ENCODE measurements around the gene TRAPPC10.
A peak's percentile ranks its signal among the peaks of the same experiment; 100 is the strongest.
"Not testable (repeated sequence)": the region's sequence is repeated elsewhere in the genome, so short reads cannot be mapped to it uniquely, and the experiment has no call there.

Gene TRAPPC10

DNA sequence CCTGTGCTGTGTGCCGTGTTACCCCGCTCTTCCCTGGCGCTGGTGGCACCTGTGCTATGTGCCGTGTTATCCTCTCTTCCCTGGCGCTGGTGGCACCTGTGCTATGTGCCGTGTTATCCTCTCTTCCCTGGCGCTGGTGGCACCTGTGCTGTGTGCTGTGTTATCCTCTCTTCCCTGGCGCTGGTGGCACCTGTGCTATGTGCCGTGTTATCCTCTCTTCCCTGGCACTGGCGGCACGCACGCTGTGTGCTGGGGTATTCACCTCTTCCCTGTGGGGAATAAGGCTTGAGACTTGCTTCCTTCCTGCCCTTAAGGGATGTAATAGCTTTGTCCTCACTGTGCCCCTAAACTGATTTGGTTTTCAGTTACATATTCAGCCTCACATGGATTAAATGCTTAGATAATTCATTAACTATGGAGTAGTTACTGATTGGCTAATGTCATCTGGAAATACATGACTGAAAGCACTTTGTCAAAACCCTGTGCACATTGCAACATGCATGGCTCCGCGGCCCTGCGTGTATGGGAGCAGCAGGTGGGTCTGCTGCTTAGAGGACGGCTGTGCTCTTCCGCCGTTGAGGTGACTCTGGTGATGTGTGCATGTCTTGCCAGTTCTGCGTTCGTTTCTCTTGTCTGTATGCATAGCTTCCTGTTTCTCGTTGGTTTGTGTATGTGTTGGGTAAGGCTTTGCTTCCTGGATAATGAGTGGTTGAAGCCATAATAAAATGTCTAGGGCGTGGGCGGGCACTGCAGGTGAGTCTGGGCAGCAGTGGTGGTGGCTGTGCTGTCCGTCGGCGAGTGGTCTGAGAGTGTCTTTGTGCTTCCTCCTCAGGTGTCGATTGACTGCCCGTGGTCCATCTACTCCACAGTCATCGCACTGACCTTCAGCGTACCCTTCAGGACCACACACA, 77.1 kb downstream of the TRAPPC10 start:
- peak in 1 of 2 donors; percentile 10 for DNase-seq (ENCODE audit: low read depth in 2 of 2)

DNA sequence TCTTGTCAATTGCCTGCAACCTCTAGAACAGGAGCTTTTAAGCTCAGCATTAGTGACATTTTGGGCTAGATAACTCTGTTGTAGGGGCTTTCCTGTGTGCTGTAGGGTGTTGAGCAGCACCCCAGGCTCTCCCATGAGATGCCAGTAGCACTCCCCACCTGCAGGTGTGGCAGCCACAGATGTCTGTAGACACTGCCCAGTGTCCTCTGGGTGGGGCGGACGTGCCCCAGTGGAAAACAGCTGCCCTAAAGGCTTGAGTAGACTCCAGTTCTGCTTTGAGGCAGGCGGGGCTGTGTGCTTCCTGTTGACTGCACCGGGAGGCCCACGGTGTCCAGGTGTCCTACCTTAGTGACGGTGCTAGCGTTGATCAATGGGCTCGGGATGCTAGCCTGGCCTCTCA, 78.2 kb downstream of the TRAPPC10 start:
- no peak for DNase-seq (ENCODE audit: low read depth in 2 of 2)

DNA sequence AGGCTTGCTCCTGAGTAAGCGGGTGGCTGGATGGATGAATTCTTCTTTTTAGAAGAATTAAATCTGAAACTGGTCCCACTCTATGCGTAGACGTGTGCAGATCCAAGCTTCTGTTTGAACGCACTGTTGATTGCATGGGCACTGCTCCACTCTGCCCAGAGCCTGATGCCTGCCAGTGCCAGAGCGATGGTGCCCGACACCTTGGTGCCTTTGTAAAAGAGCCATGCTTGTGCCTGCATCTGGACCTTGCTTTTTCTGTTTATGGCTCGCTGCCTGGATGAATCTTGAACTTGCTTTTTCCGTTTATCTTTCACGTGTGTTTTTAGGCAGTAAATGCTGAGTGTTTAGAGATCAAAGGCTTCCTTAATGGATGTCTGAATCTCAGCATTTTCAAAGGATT, 80.1 kb downstream of the TRAPPC10 start:
- DNase-seq (ENCODE audit: low read depth in 2 of 2), result no peak

DNA sequence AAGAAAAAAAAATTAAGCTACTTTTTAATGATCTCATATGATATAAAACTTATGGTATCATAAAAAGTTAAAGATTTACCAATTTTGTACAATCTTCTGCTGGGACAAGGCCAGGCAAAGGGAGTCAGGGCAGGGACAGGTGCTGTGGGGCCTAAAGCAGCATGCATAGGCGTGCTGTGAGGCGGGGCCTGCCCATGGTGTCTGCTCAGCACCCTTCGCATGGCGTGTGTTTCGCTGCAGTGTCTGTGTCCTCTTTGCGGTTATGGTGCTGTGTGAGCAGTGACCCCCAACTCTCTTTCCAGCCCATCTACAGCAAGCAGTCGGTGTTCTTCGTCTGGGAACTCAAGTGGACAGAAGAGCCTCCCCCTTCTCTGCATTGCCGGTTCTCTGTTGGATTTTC, 81.7 kb downstream of the TRAPPC10 start:
- no peak for DNase-seq (ENCODE audit: low read depth in 2 of 2)

DNA sequence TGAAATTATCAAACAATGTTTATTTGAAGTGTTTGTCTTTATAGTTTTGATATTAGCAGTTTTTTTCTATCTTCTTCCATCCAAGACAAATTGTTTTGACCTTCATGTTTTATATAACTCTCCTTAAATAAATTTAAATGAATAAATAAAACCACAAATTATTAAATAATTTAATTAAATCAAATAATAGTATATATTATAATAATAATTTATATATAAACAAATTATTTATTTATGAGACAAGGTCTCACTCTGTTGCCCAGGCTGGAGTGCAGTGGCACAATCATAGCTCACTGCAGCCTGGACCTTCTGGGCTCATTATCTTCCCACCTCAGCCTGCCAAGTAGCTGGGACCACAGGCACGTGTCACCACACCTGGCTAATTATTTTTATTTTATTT, 82.7 kb downstream of the TRAPPC10 start:
- DNase-seq (ENCODE audit: low read depth in 2 of 2), result no peak

DNA sequence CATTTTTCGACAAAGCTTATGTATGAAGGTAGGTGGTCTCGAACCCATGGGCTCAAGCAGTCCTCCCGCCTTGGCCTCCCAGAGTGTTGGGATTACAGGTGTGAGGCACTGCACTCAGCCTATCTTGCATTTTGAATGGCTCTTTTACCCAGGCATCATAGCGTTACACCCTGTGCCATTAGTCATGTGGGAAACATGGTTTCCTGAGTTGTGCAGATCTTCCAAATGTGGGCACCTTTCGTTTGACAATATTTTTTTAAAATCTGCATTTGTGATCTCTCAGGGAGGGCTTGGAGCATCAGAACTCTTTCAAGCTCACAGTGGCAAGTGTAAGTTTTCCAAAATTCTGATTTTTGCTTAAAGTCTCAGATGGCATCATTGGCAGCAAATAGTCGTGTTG, 86.4 kb downstream of the TRAPPC10 start:
- DNase-seq (ENCODE audit: low read depth in 2 of 2), result not testable (repeated sequence)

DNA sequence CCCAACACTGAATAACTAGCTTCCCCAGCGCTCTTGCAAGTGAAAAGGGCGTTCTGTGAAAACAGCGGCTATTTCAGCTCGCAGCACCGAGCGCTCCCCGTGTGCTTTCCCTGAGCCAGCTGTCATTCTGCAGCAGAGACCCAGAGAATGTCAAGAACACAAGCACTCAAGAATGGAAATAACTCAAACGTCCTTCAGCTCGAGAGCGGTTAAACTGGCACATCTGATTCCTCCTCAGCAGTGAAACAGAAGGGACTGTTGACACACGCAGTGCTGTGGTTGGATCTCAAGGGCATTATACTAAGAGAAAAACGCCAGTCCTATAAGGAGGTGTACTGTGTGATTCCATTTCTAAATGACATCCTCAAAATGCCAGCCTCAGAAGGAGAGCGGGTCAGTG, 86.9 kb downstream of the TRAPPC10 start:
- not testable (repeated sequence) for DNase-seq (ENCODE audit: low read depth in 2 of 2)

DNA sequence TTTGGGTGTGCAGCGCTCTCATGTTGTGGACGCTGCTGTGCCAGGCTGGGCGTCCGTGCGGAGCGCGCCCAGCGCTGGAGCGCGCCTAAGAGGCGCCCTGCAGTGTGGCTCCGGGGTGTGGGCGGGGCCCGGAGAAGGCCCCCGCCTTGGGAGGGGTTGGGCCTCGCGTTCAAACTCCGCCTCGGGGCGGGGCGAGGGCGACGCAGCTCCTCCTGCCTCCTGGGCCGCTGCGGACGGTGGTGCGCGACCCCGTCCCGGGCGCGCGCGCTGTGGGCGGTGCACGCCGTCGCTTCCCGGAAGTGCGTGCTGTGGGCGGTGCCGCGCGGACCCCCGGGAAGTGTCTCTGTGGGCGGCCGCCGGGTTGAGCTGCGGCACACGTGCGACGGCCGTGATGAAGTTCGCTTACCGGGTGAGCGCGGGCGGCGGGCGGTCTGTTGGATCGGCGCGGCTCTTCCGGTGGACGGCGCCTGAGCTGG, 95.0 kb downstream of the TRAPPC10 start, which contains the start of gene PWP2:
TSS of gene PWP2 (plus strand) at position 374 of the 476 bp plus-strand sequence. CDS start at position 392, 18 bp downstream.
- DNase-seq (ENCODE audit: low read depth in 2 of 2), result peak in 1 of 2 donors; percentile 55

DNA sequence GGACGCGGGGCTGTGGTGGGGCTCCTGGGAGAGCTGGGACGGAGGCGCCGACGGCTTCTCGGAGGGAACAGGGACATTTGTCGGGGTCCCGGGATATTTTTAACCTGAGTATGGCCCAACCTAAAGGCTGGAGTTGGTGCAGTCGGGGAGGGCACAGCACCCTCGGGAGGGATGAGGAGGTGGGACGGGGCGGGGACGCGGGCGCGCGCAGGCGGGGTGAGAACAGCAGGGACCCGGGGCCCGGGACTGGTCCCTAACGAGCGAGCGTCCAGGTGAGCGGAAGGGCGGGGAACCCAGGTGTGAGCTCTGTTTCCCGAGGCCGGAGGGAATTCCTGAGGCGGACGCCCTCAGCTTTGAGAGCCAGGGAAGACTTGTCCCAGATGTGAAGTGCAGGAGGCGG, 95.5 kb downstream of the TRAPPC10 start:
- DNase-seq (ENCODE audit: low read depth in 2 of 2), result not testable (repeated sequence)

DNA sequence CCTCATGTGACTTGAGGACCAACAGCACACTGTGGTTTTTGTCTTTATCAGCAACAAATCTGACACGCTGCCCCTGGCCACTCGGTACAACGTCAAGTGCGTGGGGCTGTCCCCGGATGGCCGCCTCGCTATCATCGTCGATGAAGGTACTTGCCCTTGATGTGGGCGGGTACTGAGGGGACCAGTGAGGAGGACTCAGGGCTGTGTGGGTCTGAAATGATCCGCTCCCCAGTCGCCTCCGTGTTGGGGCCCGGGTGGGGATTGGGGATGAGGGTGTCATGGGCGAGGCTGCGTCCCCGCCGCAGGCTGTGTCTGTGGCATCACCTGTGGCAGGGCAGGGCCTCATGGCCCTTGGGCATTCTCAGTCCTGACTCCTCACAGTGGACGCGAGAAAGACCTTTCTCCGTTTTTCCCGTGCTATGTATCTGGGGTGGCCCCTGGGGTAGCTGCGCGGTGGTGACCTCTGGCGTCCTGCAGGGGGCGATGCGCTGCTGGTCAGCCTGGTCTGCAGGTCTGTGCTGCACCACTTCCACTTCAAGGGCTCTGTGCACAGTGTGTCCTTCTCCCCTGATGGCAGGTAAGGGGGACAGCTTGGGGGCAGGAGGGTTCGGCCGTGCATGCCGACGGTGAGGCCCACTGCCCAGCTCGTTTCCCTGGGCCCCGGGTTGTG, 101.7 kb downstream of the TRAPPC10 start:
- DNase-seq (ENCODE audit: low read depth in 2 of 2), result not testable (repeated sequence)

DNA sequence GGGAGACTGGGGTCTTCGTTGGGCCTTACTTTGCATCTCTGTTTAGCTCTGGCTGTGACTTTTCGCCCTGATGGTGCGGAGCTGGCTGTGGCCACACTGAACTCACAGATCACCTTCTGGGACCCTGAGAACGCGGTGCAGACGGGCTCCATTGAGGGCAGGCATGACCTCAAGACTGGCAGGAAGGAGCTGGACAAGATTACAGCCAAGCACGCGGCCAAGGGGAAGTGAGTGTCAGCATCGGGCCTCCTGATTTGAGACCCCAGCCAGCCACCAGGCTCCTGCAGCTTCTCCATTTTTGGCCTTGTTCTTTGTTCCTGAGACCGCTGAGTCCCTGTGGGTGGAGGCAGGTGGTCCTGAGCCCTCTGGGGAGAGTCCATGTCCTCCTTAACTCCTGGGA, 110.0 kb downstream of the TRAPPC10 start:
- not testable (repeated sequence) for DNase-seq (ENCODE audit: low read depth in 2 of 2)

DNA sequence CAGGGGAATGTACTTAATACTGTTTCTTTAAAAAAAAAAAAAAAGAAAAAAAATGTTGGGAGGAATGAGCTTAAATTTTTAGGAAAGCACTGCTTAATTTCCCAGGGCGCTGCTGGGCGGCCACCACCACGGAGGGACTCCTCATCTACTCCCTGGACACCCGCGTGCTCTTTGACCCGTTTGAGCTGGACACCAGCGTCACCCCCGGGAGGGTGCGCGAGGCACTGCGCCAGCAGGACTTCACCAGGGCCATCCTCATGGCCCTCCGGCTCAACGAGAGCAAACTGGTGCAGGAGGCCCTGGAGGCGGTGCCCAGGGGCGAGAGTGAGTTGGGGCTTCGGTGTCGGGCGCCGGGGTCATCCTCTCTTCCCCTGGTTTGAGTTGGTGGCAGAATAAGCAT, 115.7 kb downstream of the TRAPPC10 start:
- not testable (repeated sequence) for DNase-seq (ENCODE audit: low read depth in 2 of 2)

DNA sequence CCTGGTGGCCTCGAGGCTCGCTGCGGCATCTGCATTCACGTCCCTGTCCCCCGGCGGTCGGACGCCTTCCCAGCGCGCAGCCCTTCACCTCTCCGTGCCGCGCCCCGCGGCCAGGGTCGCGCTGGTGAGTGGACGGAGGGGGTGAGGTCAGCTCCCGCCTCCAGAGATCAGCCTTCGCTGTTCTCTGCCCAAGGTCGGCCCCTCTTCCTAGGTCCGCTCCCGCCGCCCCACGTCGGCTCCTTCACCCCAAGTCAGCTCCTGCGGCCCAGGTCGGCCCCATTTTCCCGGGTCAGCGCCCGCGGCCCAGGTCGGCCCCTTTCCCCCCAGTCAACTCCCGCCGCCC, 121.6 kb downstream of the TRAPPC10 start:
- not testable (repeated sequence) for DNase-seq (ENCODE audit: low read depth in 2 of 2)

DNA sequence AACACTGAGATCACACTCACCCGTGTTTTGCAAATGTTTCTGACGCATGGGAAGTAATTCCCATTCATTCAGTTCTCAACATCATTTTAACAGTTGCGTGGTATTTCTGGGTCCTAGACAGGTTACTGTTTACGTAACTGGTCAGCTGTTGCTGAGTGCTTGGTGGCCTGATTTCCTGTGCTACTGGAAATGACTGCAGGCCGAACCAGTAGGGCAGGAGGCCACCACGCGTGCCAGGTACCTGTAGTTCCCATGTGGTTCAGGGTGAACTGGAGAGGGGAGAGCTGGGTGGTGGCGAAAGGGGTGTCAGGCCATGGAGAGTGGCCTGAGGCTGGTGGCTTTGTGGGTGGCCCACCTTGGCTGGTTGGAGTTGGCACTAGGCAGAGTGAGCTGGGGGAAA, 122.6 kb downstream of the TRAPPC10 start:
- DNase-seq (ENCODE audit: low read depth in 2 of 2), result not testable (repeated sequence)

DNA sequence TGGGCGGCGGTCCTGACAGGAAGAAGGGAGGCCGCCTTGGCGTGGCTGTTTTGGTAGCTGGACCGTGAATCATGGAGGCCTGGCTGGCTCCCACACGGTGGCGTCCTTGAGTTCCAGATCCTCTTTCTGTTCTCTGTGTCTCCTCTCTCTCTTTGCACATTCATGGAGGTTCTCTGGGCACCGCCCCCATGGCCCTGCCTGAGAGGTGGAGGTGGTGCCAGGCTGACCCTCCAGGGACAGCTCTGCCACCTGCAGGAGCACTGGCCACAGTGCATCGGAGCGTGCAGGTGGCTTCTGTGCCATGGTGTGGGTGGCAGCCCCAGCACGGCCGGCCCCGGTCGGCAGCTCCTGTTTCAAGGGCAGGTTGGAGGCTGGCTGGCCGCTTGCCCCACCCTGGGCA, 125.9 kb downstream of the TRAPPC10 start:
- DNase-seq (ENCODE audit: low read depth in 2 of 2), result not testable (repeated sequence)

DNA sequence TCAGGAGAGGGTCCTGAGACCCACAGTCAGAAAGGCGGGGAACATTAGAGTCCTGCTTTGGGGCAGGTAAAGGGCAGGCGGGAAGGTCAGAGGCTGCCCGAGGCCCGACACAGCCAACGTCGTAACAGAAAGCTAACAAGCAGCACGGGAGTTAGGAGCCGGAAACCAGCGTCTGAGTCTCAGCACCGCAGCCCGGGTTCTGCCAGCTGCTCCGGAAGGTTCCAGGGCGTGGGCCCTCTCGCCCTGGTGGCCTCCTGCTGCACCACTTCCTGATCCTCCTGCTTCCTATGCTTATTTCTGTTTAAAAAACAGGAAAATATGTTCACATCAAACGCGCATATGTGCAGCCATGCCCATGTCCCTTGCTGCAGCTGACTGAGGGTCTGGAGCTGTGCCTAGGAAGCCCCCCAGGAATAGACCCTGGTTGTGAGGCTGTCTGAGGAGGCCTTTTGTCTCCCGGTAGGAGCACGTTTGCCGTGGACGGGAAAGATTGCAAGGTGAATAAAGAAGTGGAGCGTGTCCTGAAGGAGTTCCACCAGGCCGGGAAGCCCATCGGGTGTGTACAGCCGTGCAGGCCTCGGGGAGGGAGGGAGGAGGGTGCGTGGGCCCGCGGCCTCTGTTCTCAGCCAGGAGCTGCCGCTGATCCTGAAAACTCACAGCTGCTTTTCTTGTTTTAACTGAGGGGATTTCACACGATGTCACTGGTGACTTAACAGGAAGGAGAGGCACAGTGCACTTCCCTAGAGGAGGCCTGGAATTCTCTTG, 127.9 kb downstream of the TRAPPC10 start:
- not testable (repeated sequence) for DNase-seq (ENCODE audit: low read depth in 2 of 2)

DNA sequence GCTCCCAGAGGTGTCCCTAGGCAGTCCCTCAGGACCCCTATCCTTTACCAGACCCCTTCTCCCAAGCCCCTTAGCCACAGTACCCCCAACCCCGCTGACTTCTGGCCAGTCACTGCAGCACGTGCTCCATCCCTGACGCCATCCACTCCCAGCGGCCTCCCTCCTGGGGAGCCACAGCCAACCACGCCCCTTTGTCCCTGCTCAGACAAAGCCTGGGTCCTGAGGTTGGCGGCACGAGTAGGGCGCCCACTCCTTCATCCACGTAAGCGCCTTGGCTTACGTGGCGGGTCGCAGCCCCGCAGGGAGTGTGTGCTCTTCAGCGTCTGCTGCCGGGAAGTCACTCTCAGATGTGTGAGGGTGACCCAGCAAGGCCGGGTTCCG, 128.4 kb downstream of the TRAPPC10 start:
- DNase-seq (ENCODE audit: low read depth in 2 of 2), result not testable (repeated sequence)

DNA sequence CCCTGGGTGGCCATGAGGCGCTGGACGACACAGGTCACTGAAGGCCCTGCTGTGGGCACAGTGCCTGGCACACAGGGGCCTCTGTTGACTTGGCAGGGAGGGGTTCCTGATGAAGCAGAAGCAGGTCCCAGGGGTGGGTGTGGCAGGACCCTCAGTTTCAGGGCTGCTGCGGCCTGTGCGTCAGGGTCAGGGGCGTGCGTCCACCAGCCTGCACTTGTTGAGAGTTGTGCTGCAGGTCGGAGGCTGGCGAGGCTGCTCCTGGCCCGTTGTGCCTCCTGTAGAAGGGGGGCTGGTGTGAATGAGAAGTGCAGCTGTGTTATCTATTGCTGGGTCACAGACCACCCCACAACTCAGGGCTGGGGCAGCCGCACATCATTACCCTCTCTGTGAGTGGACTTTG, 130.4 kb downstream of the TRAPPC10 start:
- DNase-seq (ENCODE audit: low read depth in 2 of 2), result not testable (repeated sequence)

DNA sequence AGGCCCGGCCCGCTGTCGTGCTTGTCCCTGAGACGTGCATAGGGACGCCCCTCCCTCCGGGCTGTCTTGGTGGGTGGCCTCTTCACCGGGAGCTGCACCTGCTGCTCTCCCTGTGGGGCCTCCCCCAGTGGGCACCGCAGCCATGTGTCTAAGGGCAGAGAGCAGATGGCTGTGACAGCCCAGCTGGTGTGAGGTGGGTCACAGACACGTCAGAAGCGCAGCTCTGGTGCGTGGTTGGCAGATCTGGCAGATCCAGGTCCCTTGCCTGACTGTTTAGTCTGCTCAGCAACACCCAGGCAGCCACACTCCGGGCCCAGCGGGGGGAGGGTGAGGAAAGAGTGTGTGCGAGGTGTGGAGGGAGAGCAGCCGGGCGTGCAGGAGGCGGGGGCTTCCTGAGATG, 131.3 kb downstream of the TRAPPC10 start:
- not testable (repeated sequence) for DNase-seq (ENCODE audit: low read depth in 2 of 2)

DNA sequence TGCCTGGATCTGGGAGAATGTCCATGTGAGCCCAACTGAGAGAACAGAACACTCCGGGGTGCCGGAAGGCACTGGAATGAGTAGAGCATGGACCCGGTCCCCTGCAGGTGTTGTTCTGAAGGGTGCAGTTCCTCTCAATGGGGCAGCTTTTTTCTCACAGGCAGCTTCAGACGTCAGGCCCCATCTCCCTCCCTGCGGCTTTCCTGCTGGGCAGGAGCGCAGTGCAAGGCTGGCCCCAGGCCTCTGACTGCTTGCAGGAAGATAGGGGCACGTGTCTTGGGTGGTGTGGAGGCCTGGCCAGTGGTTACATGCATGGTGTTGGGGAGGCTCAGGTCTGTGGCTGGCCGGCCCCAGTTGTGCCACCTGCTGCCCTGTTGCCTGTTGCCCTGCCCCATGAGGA, 131.9 kb downstream of the TRAPPC10 start:
- DNase-seq (ENCODE audit: low read depth in 2 of 2), result not testable (repeated sequence)

DNA sequence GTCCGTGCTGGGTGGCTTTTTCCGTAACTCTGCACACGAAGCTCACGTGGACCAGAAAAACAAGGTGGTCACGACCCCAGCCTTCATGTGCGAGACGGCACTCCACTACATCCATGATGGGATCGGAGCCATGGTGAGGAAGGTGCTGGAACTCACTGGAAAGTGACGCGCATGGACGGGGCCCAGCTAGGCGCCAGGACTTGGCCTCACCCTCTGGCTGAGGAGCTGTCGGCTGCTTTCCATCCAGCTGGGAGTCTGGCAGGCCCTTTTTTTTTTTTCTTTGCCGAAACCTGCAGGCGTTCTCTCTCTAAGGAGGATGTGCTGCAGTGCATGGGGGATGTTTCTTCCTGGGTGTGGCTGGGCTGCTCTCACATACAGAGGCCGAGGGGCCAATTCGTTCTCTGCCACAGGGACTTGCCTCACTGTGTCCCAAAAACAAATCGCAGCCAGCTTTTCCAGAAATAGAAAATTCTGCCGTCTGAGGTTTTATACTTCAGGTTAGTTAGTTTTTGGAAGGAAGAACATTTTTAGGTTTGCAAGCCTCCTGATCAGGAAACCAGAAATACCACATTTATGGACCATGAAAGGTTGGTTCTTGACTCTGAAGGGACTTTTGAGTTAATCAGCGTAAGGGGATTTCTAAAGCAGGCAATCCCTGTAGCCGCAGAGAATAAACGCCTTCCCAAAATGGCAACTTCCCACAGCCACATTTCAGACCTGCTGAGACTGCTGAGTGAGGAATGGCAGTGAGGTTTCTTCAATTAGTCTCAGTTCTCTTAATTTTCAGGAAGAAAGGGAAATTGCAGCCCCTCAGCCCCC, 132.9 kb downstream of the TRAPPC10 start:
- DNase-seq (ENCODE audit: low read depth in 2 of 2), result not testable (repeated sequence)

All from stimulated activated CD4-positive, alpha-beta T cell treated with anti-CD3 and anti-CD28 coated beads, Interleukin-1b, Interleukin-23, amount 100 ng/mL, for 4 hours (primary cell).